Ecto neural progenitor cell (in vitro differentiated cells): ENCODE measurements around the gene BTBD19.
"Not testable (repeated sequence)": the region's sequence is repeated elsewhere in the genome, so short reads cannot be mapped to it uniquely, and the experiment has no call there.

Source experiments
- DNase-seq: peaks from one replicate; pipeline ENCODE4 v3.0.0-alpha.2; 2018; ENCODE audit warnings: low spot score

The BTBD19 gene

GRCh38 chr1:44828003-44828651 lies 19.8 kb downstream of the BTBD19 start:
- no peak for DNase-seq

DNA sequence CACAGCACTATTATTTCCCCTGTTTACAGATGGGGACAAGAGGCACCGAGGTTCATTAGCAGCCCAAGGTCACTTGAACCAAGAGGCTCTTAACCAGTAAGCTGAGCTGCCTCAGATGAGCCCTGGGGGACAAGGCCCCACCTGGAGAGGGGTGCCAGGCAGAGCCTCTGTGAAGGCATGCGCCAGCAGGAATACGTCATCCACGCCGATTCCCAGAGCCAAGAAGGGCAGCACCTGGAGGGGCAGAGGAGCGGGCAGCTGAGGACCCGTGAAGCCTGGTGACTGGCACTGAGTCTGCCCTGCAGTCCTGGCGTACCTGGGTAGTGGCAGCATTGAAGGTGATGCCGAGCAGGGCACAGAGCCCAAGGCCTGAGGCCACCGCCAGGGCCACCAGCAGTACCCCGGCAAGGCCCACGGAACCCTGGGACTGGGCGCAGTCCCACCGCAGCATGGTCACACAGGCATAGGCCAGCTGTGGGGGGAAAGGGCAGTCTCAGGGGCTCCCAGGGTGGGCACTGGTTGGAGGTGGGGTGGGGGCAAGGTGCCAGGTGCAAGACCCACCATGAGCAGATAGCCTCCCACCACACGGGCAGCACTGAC lies 20.6 kb downstream of the BTBD19 start:
- no peak for DNase-seq

DNA sequence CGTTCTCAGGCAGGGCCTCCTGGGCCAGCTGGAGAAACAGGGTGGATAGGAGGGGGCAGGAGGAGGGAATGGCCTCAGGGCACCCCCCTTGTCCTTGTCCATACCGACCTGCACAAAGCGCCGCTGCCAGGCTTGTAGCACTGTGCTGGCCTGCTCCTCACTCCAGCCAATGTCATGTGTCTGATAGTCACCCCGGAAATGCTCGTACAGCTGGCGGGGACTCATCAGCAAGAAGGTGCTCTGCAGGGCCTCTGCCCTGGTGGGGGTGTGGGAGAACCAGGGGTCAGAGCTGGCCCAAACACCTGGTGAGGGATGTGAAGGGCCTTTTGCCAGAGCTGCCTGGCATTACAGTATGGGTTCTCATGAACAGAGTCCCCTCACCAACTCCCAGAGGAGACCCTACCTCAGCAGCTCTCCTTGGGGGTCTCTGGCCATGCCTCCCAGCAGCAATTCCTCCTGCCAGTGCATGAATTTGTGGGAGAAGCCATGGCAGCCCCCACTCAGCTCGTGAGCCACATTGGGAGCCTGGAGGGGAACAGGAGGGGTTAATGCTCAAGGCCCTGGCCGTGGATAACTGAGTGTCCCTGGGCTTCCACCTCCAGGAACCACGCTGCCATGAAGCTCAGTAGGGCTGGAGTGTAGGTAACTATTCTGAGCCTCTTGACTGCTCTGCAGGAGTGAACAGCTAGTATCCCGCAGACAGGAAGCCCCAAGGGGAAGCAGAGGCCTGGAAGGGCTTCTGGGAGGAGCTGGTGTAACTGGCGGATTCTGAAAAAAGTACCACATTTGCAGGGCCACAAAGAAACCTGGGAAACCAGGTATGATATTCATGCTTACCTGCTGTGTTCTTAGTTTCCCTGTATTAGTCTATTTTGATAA lies 21.4 kb downstream of the BTBD19 start:
- DNase-seq = no peak

GRCh38 chr1:44830900-44831304 lies 22.6 kb downstream of the BTBD19 start:
- no peak for DNase-seq

GRCh38 chr1:44831516-44831915 lies 23.2 kb downstream of the BTBD19 start:
- DNase-seq = no peak

- no peak for DNase-seq
These were observed 23.9 kb downstream of the BTBD19 start for GRCh38 chr1:44832056-44832705.

GRCh38 chr1:44834328-44834727 lies 26.0 kb downstream of the BTBD19 start:
- DNase-seq = no peak

- DNase-seq = peak; percentile 86
These were observed 27.7 kb downstream of the BTBD19 start for GRCh38 chr1:44835738-44836675.

DNA sequence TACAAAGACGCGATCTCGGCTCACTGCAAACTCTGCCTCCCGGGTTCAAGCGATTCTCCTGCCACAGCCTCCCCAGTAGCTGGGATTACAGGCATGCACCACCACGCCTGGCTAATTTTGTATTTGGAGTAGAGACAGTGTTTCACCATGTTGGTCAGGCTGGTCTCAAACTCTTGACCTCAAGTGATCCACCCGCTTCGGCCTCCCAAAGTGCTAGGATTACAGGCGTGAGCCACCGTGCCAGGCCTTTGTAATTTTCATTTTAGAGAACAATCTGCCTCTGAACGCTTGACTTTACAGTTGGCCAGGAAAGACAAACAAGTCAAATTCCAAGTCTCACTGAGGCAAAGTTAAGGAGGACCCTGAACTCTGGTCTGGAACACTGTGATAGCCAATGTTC lies 30.0 kb downstream of the BTBD19 start:
- not testable (repeated sequence) for DNase-seq

- no peak for DNase-seq
These were observed 31.3 kb downstream of the BTBD19 start for GRCh38 chr1:44839576-44839975.

DNA sequence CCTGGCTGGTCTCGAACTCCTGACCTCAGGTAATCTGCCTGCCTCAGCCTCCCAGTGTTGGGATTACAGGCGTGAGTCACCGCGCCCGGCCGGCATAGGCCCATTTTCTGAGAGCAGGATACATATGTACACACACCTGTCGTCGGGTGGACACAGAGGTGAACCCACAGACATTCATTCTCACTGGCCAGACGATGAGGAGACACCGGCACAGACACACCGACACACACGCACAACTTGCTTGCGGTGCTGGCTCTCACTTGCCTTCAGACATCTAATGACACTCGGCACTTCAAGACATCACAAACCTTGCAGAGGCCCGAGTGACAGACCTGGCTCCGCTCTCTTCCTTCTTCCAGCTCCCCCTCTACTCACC lies 34.2 kb downstream of the BTBD19 start:
- no peak for DNase-seq

DNA sequence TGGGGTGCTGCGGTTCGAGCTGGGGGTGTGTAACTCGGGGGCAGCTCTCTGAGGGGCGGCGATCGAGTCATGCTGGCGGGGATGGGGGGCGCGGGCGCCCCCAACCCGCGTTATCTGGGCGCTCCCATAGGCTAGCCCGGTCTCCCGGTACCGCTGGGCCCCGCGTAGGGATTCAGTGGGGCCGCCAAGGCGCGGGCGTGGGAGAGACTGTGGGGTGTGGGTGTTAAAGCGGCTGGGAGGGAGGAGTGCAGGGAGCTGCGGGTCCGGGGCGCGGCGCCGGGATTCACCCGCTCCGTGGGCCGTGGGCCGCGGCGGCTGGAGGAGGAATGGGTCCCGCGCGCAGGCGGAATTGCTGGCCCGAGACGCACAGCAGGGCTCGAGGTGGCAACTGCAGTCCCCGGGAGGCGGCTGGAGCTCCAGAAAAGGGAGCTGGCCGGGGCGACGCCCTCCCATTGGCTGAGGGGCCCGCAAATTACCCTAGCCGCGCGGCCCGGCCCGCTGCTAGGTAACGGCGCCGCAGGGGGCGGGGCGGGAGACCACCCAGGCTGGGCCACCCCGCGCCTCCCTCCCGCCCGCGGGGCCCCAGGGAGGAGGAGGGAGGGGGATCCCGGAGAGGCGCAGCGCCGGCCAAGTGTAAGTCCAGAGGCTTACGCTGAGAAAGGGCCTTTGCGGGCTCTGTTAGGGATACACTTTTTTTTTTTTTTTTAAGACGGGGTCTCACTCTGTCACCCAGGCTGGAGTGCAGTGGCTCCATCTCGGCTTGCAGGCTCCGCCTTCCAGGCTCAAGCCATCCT lies 34.7 kb downstream of the BTBD19 start, which contains the start of gene PTCH2:
Gene PTCH2, minus strand, starts transcription at position 392 of the 794 bp plus-strand sequence. Its CDS starts 321 bp downstream, at position 71.
- peak; percentile 94 for DNase-seq

DNA sequence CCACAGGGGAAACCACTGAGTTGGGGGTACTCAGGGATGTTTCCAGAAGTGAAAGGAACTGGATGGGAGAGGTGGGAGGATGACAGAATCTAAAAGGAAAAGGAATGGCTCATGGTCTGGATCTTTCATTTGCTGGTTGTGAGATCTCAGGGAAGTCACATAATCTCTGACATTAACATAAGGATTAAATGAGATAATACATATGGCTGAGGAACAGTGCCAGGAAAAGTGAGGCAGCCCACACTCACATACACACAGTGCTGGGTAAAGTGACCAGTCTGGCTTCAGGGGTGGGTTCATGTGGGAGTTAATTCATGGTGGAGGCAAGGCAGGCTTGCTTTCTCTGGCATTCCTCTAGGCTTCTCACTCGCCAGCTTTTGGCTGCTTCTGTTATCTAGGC lies 38.7 kb downstream of the BTBD19 start:
- no peak for DNase-seq

GRCh38 chr1:44847845-44848244 lies 39.5 kb downstream of the BTBD19 start:
- no peak for DNase-seq

DNA sequence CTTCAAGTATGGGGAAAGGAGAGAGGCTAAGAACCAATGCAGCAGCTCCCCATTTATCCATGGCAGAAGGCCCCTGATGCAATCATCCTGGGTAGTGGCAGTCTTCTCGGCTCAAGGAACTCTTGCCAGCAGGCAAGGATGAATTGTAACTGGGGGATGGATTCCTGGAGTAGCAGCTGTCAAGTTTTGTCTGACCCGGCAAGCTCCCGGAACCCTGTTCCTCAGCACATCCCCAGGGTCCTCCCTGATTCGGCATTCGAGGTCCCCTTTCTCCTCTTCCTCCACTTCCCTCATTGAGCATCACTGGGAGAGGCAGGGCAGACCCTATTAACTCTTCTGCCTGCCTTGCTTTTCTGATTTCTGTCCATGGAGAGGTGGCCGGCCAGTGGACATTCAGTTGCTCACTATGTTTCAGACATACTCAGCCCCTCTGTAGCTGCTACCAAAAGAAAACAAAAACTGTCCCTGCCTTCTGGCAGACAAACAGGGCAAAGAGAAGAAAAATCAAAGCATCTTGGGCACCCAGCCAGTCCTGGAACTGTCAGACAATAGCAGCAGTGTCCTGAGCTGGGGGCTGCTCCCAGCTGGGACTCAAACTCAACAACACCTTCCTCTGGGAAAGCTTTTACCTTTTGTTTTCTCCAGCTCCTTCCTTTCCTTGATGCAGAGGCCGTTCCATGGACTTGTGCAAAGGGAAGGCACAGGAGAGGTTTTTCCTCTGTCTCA lies 40.3 kb downstream of the BTBD19 start:
- no peak for DNase-seq

GRCh38 chr1:44849575-44850132 lies 41.3 kb downstream of the BTBD19 start:
- no peak for DNase-seq

DNA sequence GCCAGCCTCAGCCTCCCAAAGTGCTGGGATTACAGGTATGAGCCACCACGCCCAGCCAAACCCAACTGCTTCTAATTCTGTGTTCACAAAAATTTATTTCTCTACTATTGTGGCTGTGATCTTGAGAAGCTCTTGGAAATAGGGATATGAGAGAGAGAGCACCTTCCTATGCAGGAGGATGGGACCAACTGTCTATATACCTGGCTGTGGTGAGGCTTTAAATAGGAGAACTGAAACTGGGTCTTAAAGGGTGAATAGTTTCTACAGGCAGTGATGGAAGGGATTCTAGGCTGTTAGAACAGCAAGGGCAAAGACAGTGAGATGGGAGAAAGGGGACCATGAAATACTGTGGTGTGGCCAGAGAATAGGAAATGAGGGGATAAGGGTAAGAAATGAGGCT lies 43.0 kb downstream of the BTBD19 start:
- DNase-seq = no peak

GRCh38 chr1:44853201-44853600 lies 44.9 kb downstream of the BTBD19 start:
- DNase-seq = no peak

- no peak for DNase-seq
These were observed 46.6 kb downstream of the BTBD19 start for GRCh38 chr1:44854970-44855369.

DNA sequence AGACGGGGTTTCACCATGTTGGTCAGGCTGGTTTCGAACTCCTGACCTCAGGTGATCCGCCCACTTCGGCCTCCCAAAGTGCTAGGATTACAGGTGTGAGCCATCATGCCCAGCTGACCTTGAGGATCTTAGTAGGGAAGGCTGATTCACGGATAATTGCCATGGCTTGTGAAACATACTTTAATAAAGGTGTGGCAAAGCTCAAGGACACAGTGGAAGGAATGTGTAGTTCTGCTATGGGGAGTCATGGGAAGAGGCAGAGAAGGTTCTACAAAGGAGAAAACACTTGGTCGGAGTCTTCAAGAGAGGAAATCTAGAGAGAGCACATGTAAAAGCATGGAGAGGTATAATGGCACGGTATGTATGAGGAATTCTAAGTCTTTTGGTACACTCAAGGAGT lies 47.4 kb downstream of the BTBD19 start:
- no peak for DNase-seq
